Ecto neural progenitor cell (in vitro differentiated cells): ENCODE data around the gene CIDEB.
"Not testable (repeated sequence)": the region's sequence is repeated elsewhere in the genome, so short reads cannot be mapped to it uniquely, and the experiment has no call there.

Experiments
- DNase-seq: peaks from one replicate; pipeline ENCODE4 v3.0.0-alpha.2; 2018; ENCODE audit warnings: low spot score

The CIDEB gene

GRCh38 chr14:24332268-24332993 lies 24.7 kb upstream of the CIDEB start:
- peak; percentile 75 for DNase-seq

- DNase-seq: no peak
Observed at GRCh38 chr14:24331731-24332267, 24.0 kb upstream of the CIDEB start.

GRCh38 chr14:24330973-24331674 lies 23.3 kb upstream of the CIDEB start:
- no peak for DNase-seq

GRCh38 chr14:24329736-24330135 lies 22.0 kb upstream of the CIDEB start:
- DNase-seq: no peak

- no peak for DNase-seq
Observed at GRCh38 chr14:24329073-24329663, 21.4 kb upstream of the CIDEB start.

DNA sequence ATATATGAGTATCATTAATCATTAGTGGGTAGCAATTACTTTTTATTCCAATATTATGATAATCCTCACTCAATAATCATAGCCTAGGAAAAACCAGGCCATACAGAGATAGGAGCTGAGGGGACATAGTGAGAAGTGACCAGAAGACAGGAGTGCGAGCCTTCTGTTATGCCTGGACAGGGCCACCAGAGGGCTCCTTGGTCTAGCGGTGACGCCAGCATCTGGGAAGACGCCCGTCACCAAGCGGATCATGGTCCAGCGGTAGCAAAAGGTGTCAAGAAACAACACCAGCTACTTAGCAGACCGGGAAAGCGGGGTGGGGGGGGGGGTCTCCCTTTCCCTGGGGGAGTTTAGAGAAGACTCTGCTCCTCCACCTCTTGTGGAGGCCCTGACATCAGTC lies 20.1 kb upstream of the CIDEB start:
- not testable (repeated sequence) for DNase-seq

DNA sequence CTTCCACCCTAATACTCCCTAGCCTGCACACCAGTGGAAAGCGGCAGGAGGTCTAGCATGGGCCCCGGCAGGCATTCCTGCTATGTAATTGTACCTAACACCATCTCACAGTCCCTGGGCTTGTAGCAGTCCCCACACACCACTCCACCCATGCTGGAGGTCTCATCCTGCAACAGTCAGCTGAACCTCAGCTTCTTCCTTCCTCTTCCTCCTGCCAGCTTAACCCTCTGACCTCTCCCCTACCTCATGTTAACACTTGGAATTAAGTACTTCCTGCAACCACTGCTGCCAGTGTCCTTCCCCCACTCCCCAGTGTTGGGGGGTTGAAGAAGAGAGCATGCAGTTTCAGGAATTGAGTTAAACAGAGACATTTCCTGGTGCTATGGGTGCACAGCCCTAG lies 19.5 kb upstream of the CIDEB start:
- no peak for DNase-seq

DNA sequence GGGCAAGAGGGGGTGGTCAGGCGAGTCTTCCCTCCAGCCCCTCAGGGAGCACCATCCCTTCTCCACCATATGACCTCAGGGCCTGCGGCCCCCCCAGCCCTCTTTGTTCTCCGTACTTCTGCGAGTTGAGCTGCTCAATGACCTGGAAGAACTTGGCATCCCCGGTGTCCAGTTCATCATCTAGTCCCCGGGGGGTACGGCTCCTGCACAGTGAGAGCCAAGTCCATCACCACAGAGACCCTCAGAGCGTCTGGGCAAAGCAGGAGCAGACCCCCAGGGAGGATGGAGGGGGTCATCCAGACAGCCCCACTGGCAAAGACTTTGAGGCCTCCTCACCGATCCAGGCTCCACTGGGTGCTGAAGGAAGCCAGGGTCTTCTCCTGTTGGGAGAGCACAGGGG lies 18.2 kb upstream of the CIDEB start:
- DNase-seq: no peak

- DNase-seq: no peak
Observed at GRCh38 chr14:24325041-24325530, 17.3 kb upstream of the CIDEB start.

- no peak for DNase-seq
Observed at GRCh38 chr14:24324024-24324423, 16.2 kb upstream of the CIDEB start.

GRCh38 chr14:24323341-24323740 lies 15.6 kb upstream of the CIDEB start:
- DNase-seq: no peak

DNA sequence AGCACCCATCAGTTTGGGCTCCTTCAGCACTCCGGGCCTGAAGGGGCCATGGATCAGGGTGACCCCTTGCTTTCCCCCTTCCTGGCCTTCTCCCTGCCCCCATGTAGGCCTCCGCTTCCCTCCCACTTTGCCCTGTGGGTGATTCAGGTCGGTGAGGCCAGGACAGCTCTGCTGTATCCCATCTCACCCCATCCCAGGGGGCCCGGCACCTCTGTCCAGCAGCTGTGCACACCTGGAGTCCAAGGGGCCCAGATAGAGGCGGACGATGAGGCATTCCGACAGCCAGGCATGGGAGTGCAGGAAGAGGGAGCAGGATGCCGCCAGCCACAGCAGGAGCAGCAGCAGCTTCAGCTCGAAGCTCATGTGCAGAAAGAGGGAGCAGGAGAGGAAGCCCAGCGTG lies 14.9 kb upstream of the CIDEB start:
- no peak for DNase-seq

- no peak for DNase-seq
Observed at GRCh38 chr14:24321212-24321975, 13.6 kb upstream of the CIDEB start.

DNA sequence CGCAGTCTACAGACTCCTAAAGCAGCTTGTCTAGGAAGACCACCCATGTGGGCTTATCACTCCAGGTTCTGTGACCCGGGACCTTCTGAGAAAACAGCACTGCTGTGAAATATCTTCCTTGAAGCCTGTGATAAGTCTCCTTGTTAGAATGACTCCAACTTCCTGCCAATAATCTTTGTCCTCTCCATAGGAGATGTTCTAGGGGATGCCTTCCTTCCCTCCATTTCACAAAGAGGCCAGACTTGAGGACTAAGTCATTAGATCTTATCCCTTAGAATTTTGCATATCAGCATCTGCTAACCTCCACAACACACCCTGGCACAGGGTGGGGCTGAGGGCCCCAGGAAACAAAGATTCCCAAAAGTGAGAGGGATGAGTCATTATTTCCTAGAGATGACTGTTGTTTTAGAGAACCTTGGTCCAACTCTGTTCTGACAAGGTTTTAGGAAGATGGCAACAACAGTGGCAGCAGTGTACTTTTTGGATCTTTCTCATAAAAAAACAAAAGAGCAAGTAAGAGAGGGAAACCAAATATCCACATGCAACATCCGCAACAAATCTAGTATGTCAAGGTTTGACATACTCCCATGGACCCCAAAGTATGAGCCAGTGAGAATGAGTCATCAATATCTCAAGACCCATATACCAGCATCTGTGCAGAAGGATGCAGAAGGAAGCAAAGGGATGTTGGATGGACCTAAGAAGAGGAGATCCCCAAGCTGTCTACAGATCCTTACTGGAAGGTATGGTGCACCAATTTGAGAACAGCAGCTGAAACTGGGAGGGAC lies 9.6 kb upstream of the CIDEB start:
- no peak for DNase-seq

DNA sequence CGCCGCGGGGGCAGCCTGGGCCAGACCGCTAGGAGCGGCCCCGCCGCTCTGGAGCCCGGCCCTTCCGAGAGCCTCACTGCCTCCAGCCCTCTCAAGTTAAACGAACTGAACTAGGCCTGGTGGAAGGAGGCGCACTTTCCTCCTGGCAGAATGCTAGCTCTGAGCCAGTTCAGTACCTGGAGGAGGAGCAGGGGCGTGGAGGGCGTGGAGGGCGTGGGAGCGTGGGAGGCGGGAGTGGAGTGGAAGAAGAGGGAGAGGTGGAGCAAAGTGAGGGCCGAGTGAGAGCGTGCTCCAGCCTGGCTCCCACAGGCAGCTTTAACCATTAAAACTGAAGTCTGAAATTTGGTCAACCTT lies 8.8 kb upstream of the CIDEB start:
- no peak for DNase-seq

GRCh38 chr14:24315807-24316596 lies 8.2 kb upstream of the CIDEB start:
- peak; percentile 59 for DNase-seq

- DNase-seq: no peak
Observed at GRCh38 chr14:24315243-24315806, 7.5 kb upstream of the CIDEB start.

DNA sequence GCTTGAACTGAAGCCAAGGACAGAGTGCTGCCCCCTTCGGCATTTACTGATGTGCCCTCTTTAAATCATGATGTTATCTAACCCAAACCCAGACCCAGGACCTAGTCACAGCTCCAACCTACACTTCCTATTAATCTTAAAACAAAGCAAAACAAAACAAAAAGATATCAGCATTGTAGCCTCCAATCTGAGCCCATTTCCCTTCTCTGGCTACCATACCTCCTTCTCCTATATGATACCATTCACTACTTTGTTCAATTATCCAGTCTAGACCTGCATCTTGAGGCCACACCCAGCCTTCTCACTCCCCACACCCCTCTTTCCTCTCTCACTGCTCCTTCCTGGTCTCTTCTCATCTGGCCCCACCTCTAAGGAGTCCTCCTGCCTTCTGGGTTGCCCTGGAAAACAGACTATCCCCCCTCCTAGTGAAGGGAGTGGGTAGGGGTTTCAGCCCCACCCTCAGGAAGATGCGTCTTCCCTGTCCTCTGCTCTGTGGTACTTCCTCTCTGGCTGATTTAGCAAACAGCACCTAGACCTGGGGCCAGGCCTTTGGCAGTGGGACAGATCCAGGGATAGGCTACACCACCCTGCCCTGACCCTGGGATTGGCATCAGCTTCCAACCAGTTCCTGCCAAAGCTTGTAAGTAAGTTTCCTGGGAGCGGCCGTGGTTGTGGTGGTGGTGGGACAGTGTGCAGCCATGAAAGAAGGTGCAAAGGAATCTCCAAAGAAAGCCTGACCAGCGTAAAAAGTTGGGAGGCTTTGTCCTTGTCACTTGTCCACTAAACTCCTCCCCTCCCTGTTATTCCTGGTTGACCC lies 6.8 kb upstream of the CIDEB start:
- DNase-seq: no peak

DNA sequence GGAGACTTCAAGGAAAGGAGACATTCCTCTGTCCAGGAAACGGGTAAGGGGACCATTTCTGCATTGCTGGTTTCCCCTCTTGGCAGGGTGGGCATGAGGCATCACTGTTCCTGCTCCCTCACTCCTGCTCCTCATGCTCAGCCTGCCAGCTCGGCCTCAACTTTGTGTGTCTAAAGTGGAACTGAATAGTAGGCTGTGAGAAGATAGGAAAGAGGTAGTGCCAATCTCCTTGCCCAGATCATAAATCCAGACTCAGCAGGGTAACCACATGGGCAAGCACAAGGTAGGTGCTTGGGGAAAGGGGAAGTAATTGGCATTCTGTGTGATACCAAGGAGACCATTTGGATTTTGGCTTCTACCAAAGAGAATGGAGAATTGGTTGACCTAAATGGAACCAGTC lies 6.1 kb upstream of the CIDEB start:
- DNase-seq: no peak
